Measurements from ENCODE around the gene PATE3.

PATE3 gene

DNA sequence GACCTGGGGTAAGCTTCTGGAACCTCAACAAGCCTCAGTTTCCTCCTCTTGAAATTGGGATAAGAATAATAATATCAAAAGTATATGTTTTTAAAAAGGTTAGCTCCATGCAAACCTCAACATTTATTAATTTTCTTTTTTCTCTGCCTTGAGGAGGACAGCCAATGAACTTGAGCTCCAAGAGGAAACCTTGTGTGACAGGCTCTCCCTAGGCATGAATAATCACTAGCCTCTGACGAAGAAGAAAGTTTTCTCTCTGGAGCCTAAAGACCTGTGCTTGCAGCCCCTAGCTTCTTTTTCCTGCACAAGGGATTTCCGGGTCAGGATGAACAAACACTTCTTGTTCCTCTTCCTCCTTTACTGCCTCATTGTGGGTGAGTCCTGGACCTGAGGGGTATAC lies at the start of gene PATE3:
PATE3 (plus strand) TSS at position 301 of the 400 bp plus-strand sequence; CDS start at position 326, 25 bp downstream.
- no peak for DNase-seq

- DNase-seq = no peak
These were observed 47.3 kb upstream of the PATE3 start for GRCh38 chr11:125740617-125741016.

DNA sequence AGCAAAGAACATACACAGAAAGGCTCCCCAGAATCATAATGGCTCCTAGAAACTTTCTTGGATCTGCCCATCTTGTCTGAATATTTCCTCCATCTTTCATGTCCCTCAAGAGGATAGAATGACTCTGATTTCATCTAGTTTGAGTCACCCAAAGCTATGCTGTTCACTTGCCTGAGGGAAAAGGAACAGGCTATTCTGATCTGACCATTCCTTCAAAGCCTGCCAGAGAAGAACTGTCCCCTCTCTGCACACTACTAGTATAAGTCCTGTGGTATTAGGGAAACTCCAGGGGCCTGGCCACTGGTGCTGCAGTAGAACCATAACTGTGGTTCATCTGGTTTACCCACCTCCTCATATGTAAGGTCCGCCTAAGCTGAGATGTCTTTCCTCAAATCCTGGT lies 44.2 kb upstream of the PATE3 start:
- DNase-seq = no peak

GRCh38 chr11:125745979-125746378 lies 41.9 kb upstream of the PATE3 start, which contains the start of gene PATE1:
Gene PATE1 (plus strand): TSS chr11:125746279. CDS start chr11:125746305, 26 bp downstream.
- no peak for DNase-seq

DNA sequence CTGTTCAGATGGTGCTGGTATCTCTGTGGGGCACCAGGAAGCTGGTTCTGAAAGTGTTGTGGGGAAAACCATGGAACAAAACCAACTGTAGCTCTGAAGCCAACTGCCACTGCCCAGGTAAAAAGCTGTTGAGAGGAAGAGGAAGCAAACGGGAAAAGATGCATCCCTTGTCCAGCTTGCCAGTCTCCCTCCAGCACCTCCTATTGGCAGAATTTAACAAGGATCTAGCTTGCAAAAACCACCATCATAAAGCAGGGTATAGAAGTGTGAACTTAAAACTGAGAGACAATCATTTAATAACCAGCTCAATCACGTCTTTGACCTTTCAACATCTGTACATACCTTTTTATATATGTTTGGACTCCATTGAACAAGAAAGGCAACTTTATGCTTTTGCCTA lies 37.3 kb upstream of the PATE3 start:
- DNase-seq = no peak

DNA sequence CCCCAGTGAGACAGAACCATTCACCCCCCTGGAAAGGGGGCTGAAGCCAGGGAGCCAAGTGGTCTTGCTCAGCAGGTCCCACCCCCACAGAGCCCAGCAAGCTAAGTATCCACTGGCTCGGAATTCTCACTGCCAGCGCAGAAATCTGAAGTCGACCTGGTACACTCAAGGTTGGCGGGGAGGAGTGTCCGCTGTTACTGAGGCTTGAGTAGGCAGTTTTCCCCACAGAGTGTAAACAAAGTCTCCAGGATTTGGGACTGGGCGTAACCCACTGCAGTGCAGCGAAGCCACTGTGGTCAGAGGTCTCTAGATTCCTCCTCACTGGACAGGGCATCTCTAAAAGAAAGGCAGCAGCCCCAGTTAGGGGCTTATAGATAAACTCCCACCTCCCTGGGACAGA lies 31.9 kb upstream of the PATE3 start:
- DNase-seq = no peak

DNA sequence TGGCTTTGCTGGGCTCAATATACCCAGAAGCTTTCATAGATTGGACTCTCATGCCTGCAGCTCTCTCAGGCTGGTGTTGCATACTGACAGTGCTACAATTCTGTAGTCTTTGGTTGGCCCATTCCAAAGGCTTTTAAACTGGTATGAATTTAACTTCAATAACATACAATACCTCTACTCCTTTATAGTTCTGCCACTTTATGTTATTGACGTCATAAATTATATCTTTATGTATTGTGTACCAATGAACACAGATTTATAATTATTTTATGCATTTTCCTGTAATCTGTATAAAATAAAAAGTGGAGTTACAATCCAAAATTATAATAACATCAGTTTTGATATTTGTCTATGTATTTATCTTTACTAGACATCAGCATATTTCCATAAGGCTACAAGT lies 25.5 kb upstream of the PATE3 start:
- no peak for DNase-seq

GRCh38 chr11:125763483-125763882 lies 24.4 kb upstream of the PATE3 start:
- no peak for DNase-seq

DNA sequence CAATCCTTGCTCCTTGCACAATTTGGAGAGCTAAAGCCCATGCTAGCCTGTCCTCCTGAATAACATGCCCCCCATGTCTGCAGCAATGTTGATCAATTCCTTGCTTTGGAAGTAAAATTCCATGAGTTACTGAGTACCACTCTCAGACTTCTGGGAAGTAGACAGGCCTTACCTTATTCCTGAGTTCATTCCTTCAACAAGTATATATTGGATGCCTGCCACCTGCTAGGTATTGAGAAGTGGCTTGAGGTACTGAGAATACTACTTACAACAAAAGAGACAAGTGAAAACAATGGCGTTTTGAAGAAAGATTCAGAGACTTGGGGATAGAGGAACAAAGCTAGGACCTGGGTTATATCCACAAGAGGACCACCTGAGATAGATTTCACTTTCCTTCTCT lies 21.7 kb upstream of the PATE3 start:
- DNase-seq = no peak

DNA sequence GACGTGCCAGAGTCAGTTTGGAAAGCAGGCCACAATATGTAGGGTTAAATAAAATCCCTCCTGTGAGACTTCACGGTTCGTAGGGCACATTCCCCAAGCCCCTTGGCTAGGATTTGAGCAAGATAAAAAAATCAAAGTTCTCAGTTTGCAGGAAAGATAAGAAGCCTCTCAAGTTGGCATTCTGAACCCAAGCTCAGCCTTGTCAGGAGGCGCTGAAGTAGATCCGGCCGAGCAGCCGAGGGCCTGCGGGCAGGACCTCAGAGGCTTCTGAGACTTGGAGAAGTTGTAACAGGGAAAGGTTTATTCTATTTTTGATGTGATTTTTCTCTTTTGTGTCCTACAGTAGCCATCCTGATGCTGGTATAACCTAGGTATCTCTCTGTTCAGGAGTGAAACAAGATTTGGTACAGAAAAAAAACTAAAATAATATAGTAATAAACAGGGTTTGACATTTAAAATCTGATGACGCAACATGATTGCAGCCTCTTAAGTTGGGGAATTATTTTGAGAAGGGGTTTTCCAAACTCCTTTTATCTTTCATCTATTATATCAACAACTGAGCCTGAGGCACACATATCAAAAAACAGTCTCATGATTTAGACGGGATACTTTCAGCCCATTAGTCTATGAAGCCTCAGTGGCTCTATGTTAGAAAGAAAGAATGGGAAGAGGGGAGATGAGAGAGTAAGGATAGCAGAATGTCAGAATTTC lies 19.4 kb upstream of the PATE3 start:
- no peak for DNase-seq

DNA sequence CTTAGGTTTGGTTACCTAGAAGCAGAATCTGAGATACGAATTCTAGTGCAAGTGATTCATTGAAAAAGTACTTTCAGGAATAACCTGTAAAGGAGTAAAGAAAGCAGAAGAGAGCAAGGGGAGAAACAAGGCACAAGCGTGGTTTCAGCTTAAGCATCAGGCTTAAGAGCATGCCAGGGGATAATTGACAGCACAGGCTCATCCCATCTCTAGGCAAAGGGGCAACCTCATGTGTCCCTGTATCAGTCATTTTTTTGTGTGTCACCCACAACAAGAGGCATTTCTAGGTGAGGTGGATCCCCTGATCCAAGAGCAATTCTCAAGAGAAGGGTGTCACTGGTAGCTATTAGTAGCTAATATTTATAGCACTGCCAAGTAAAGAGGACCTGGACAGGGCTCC lies 17.3 kb upstream of the PATE3 start:
- DNase-seq = no peak

DNA sequence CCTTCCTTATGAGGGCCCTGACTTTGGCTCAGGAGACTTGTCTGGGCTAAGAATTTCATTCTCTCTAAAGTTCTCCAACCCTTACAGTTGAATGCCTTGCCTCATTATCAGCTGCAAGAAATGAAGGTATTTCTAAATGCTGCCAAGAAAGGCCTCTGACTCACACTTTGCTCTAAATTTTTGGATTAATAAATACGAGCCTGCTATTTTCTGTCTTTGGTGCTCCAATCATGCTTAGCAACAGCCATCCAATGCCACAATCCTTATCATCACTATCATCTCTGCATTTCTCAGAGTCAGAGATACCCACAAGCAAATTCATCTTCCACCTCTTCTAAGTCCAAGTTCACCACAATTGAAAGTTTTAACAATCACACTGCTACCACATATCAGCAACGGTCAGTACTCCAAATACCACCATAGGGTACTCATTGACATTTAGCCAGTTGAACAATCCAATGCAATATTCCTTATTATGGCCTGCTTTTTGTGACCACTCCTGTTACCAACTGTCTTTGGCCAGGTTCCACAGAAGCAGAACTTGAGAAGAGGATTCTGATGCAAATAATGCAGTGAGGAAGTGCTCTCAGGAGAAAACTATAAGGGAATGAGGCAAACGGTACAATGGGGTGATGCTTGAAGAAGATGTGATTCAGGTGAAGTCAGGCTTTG lies 15.0 kb upstream of the PATE3 start:
- DNase-seq = no peak

GRCh38 chr11:125773516-125773915 lies 14.4 kb upstream of the PATE3 start:
- no peak for DNase-seq

- no peak for DNase-seq
These were observed 10.6 kb upstream of the PATE3 start for GRCh38 chr11:125777309-125777708.

GRCh38 chr11:125778728-125779127 lies 9.2 kb upstream of the PATE3 start, which contains the start of gene PATE2:
Gene PATE2 (minus strand): TSS chr11:125778828. CDS start chr11:125778773, 55 bp downstream.
- DNase-seq = no peak

GRCh38 chr11:125784678-125785077 lies 3.2 kb upstream of the PATE3 start:
- no peak for DNase-seq

GRCh38 chr11:125790825-125791224 lies 2.9 kb downstream of the PATE3 start:
- no peak for DNase-seq

GRCh38 chr11:125797641-125798040 lies 9.7 kb downstream of the PATE3 start:
- no peak for DNase-seq

DNA sequence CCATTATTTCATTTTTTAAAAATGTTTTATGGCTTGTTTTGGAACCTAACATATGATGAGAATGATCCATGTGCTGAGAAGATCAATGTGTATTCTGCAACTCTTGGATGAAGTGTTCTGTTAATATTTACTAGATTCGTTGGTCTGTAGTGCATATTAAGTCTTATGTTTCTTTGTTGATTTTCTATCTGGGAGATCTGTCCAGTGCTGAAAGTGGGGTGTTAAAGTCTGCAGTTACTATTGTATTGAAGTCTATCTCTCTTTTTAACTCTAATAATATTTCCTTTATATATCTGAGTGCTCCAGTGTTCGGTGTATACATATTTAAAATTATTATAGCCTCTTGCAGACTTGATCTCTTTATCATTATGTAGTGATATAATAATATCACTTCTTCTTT lies 11.9 kb downstream of the PATE3 start:
- DNase-seq = no peak

GRCh38 chr11:125802387-125802786 lies 14.5 kb downstream of the PATE3 start:
- no peak for DNase-seq

DNA sequence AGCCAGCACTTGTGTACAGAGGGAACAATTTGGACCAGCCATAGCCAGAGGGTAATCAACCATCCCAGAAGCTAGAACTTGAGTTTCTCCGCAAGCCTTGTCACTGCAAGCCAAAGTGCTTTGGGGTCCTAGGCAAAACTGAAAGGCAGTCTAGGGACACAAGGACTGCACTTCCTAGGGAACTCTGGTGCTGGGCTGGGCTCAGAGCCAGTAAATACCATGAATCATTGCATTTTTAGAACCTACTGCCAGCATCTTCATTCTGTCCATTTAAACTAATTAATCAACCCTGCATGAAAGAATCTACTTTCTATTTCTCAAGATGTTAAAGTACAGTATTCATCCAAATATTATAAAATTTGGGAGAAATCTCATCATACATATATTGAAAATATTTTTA lies 20.0 kb downstream of the PATE3 start:
- no peak for DNase-seq

DNA sequence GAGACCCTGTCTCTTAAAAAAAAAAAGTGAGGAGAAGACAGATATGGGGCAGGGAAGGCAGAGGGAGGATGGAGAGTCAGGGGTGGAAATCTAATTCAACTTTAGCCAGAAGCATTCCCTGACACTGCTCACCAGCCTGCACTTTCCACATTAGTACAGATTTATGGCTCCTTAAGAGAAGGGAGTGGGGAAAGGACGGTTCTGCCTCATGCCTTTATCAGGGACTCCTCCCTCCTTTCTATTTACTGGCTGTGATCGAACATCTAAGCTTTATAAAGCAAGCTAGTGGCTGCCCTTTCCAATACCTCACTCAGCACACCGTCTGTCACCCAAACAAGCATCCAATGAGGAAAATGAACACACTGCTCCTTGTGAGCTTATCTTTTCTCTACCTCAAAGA lies 45.1 kb downstream of the PATE3 start, which contains the start of gene PATE4:
PATE4 (plus strand) TSS at position 301 of the 400 bp plus-strand sequence; CDS start at position 345, 44 bp downstream.
- no peak for DNase-seq

DNA sequence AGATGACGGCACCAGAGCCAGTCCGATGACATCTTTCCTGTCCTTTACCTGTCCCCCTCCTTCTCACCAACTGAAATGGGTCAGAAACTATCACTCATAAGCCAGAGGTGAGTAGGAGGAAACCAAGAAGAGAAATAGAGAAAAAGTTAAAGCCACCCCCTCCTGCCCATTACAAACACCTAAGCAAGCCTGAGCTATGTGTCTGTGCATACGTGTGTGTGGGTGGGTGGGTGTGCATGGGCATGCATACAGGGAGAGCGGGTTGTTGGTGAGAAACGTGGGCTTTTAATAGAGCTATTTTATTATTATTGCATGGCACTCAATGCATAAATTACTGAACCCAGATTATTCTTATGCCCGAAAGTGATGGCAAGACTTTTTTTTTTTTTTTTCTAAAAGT lies 47.8 kb downstream of the PATE3 start:
- DNase-seq = no peak

Measured in NCI-H526 treated with DMSO at 0.1 percent for 48 hours (cell line).